Posterior vena cava (tissue), 2 donors: ENCODE data around the gene TGFB1. TPM values are rescaled to one million over a fixed set of nuclear protein-coding genes. Genes with fewer than 3 reads are reported as not detected.
A peak's percentile ranks its signal among the peaks of the same experiment; 100 is the strongest.
"Not testable (repeated sequence)": the region's sequence is repeated elsewhere in the genome, so short reads cannot be mapped to it uniquely, and the experiment has no call there.

Experiments used
- DNase-seq: peaks from one replicate; pipeline ENCODE4 v3.0.0-alpha.2; 2020; ENCODE audit warnings: low spot score
- intact Hi-C, 2 donors: fragments of 100-400 bp; cut with DNase I; formaldehyde crosslinking; loops; one replicate each; pipeline versions ENCODE4 v1.14.1 to v1.14.2; 2022 to 2023
- total RNA-seq, 2 donors: library from RNA; stranded (reverse); fragmentation: NEBNext Ultra II Directional; extraction: Animal tissue kit (Norgen Biotek cat#: 25700); gene quantifications; one replicate each; pipeline ENCODE4 v1.2.1, GENCODE V29; 2021
- donor health status: DM: yes; HTN: yes; CAD: no.
- donor health status: DM: yes; HTN: yes; CAD: no.

TGFB1 gene
- total RNA-seq, 2 donors from 2014 or later = 43.8 to 61.5 TPM

GRCh38 chr19:41351339-41352245 lies 2.1 kb downstream of the TGFB1 start:
- DNase-seq = peak; percentile 92
- intact Hi-C loops = loop anchor here in 1 of 2 donors (5.0 kb wide), 1 partner anchor 39 kb away; the partner anchor contains the start of gene CCDC97

- intact Hi-C loops = loop anchor here in 1 of 2 donors (5.0 kb wide), 1 partner anchor 39 kb away; the partner anchor contains the start of gene CCDC97
- no peak for DNase-seq
These were observed 2.9 kb downstream of the TGFB1 start for GRCh38 chr19:41350735-41351338.

DNA sequence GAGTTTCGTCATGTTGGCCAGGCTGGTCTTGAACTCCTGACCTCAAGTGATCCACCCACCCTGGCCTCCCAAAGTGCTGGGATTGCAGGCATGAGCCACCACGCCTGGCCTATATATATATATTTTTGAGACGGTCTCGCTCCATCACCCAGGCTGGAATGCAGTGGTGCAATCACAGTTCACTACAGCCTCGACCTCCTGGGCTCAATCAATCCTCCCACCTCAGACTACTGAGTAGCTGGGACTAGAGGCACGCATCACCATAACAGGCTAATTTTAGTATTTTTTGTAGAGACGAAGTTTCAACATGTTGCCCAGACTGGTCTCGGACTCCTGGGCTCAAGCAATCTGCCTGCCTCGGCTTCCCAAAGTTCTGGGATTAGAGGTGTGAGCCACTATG lies 6.8 kb downstream of the TGFB1 start:
- DNase-seq, intact Hi-C loops: not testable (repeated sequence)

- intact Hi-C loops = no loop called here
- DNase-seq = no peak
These were observed 9.6 kb downstream of the TGFB1 start for GRCh38 chr19:41344162-41344561.

DNA sequence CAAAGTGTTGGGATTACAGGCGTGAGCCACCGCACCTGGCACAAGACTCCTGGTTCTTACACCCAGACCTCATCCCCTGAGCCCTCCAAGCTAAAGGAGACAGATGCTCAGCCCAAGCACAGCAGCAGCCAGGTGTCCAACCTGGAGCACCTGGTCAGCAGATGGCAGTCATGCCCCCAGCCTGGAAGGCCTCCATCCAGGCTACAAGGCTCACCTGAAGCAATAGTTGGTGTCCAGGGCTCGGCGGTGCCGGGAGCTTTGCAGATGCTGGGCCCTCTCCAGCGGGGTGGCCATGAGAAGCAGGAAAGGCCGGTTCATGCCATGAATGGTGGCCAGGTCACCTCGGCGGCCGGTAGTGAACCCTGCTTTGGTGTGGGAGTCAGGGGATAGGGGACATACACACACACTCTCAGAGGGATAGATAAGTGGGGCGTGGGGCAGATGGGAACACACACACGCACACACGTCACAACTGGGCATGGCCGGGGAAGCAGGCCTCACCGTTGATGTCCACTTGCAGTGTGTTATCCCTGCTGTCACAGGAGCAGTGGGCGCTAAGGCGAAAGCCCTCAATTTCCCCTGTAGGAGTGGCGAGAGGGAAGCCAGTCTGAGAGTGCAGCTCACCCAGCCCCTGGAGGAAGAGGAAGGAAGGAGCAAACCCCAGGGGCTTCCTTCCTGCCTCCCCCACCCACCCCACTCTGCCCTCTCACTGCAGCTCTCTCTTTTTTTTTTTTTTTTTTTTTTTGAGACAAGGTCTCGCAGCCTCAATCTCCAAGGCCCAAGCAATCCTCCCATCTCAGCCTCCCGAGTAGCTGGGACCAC lies 11.8 kb downstream of the TGFB1 start:
- intact Hi-C loops = loop anchor here in 1 of 2 donors (2.0 kb wide), 1 partner anchor 15 kb away; no protein-coding TSS in a partner anchor
- DNase-seq = no peak

DNA sequence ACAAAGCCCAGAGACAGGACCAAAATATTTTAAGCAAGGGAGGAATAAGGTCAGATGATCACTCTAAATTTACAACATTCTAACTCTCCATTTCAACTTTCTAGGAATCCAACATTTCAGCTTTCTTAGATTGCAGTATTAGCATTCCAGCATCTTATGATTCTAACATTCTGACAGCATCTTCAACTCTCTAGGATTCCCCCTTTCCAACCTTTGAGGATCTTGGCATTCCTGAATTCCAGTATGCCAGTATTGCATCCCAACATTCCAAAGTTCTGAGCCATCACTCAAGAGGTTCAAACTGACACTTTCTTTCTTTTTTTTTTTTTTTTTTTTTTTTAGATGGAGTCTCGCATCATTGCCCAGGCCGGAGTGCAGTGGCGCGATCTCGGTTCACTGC lies 13.8 kb downstream of the TGFB1 start:
- intact Hi-C loops = no loop called here
- no peak for DNase-seq

- intact Hi-C loops = no loop called here
- DNase-seq = no peak
These were observed 18.3 kb downstream of the TGFB1 start for GRCh38 chr19:41335467-41335866.

DNA sequence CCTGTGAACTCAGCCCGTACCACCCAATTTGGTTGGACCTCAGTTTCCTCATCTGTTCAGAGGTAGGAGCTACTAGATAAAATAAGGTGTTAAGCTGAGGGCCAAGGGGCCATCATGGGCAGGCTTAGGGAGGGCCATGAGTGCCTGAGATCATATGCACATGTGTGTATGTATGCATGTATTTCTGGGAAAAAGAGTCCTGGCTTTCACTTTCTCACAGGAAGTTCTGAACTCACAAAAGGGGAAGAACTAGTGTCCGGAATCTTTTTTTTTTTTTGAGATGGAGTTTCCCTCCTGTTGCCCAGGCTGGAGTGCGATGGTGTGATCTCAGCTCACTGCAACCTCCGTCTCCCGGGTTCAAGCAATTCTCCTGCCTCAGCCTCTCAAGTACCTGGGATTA lies 18.9 kb downstream of the TGFB1 start:
- intact Hi-C loops = no loop called here
- DNase-seq = no peak

DNA sequence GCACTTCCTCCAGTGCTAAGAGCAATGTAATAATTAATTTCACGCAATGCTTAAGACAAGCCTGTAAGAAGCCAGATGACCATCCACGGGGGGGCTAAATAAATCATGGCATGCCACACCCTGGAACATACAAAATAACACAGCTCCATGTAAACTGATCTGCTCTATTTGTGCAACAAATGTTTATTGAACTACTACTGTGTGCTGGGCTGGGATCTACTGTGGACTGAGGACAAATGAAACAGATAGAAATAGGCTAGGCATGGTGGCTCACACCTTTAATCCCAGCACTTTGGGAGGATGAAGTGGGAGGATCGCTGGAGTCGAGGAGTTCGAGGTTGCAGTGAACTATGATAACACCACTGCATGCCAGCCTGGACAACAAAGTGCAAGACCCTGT lies 21.3 kb downstream of the TGFB1 start:
- DNase-seq = no peak
- intact Hi-C loops = no loop called here

GRCh38 chr19:41332000-41332399 lies 21.7 kb downstream of the TGFB1 start:
- DNase-seq = no peak
- intact Hi-C loops = no loop called here

DNA sequence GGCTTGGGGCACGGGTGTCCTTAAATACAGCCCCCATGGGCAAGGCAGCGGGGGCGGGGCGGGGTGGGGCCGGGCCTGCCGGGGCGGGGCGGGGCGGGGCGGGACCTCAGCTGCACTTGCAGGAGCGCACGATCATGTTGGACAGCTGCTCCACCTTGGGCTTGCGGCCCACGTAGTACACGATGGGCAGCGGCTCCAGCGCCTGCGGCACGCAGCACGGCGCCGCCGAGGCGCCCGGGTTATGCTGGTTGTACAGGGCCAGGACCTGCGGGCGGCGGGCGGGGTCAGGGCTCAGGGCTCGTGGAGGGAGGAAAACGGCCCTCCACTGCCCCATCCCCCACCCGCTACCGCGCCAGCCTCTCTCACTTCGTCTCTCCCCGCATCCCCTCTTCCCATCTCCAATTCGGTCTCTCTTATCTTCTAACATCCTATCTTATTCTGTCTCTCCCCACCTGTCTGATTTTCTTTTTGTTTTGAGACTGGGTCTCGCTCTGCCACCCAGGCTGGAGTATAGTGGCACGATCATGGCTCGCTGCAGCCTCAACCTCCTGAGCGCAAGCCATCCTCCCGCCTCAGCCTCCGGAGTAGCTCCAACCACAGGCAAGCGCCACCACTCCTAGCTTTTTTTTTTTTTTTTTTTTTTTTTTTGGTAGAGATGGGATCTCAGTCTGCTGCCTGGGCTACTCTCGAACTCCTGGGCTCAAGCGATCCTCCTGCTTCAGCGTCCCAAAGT lies 22.6 kb downstream of the TGFB1 start:
- DNase-seq = no peak
- intact Hi-C loops = no loop called here

DNA sequence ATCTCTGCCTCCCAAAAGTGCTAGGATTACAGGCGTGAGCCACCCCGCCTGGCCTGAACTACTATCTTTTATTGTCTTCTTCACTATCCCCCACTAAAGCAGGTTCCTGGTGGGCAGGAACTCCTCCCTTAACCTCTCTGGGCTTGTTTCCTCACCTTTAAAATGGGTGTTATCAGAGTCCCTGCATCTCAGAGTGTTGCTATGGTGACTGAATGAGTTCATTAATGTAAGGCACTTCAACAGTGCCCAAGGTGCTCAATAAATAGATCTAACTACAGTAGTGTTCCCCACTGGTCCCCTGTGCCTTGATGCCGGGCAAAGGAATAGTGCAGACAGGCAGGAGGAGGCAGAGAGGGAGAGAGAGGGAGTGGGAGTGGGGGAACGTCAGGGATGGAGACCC lies 23.2 kb downstream of the TGFB1 start:
- no peak for DNase-seq
- intact Hi-C loops = no loop called here

DNA sequence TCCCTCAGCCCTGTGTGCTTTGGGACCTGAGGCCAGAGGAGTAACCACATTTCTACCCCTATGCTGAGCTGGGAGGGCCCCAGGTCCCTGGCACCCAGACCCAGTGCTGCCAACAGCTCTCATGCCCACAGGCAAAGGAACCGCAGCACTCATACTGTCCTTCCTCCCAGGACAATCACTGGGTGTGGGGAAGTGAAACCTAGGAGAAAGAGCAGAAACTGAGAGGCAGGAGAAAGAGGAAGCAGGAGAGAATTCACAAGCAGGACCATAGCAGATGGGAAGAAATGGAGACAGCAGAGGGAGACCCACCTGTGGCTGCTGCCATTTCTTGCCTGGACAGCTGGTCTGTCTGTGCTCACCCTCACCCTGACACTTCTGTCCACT lies 24.9 kb downstream of the TGFB1 start:
- DNase-seq = no peak
- intact Hi-C loops = no loop called here

DNA sequence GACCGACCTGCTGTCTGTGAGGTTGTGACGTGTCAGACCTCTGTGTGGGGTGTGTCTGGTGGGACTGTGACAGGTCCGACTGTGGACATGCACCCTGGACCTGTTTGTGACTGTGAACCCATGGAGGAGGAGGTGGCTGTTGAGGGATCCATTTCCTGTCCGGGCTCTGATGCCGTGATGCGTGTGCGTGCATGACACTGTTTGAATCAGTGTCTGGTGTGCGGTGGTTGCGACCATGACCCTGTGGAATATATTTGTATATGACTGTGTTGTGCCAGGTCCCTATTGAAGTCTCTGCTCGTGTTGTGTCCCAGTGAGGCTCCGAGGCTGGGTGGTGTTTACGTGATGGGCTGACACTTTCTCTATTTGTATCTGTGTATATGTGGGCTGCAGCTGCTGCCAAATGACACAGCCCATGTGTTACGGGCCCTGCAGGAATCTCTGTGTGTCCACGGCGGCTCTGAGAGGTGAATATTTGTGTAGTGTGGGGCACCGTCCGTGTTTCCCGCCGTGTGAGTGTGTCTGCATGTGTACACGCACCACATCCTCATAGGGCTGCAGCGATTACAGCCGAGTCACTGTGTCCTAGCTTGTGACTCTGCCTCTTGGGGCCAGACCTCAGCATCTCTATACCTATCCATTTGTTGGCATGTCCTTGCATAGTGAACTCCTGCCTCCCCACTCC lies 25.4 kb downstream of the TGFB1 start:
- DNase-seq = no peak
- intact Hi-C loops = no loop called here

GRCh38 chr19:41327576-41328156 lies 26.1 kb downstream of the TGFB1 start:
- peak; percentile 94 for DNase-seq
- intact Hi-C loops = loop anchor here in 1 of 2 donors (2.0 kb wide), 1 partner anchor 15 kb away; no protein-coding TSS in a partner anchor

DNA sequence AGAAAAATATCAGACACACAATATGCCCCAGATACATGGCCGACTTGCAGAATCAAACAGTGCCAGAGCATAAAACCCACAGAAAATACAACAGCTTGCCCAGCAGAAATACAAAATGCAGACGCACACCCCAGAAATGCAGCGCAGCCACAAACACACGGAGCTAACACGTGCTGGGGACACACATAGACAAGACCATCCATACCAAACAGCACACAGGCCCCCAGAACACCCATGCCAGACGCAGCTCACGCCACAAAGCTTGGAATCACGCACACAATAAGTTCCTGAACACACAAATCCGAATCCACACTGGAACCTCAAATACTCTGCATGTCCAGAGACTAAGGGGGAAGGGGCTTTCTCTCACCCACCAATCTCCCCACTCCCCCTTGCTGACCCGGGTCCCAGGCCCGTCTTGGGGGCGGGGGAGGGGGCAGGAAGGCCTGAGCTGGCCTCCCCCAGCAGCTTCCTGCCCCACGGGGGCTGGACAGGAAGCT lies 26.6 kb downstream of the TGFB1 start:
- DNase-seq = no peak
- intact Hi-C loops = loop anchor here in 1 of 2 donors (2.0 kb wide), 1 partner anchor 16 kb away; no protein-coding TSS in a partner anchor

DNA sequence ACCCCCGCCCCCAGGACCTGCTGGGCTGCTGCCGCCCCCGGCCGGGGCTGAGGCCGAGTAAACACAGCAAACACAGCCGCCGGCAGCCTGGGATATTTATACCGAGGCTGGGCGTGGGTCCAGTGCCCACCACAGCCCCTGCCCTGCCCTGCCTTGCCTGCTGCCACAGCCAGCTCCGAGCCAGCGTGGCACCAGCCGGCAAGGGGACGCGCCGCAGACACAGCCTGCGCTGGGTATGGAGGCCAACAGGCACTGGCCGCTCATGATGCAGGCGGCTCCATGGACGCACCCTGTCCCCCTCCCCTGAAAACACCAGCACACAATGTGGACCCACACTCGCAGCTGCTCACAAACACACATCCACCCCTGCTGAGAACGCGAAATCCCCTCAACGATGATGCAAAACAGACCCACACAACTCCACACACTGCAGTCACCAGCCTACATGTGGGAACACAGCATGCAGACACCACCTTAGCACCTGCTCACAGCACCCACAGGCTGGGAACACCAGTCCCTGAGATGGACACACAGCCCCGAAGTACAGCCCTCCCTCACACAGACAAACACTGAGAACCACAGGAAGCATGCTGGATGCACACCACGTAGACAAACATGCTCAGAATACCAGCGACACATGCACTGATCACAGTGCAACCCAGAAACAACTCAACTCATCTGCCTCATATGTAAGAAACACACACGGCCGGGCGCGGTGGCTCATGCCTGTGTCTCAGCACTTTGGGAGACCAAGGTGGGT lies 27.6 kb downstream of the TGFB1 start:
- intact Hi-C loops = loop anchor here in 1 of 2 donors (2.0 kb wide), 1 partner anchor 17 kb away; no protein-coding TSS in a partner anchor
- DNase-seq = no peak
